OCI-LY7 (cell line): Measurements from ENCODE around the gene SH3PXD2A.

ENCODE experiments used
- EZH2phosphoT487 ChIP-seq: fragments of 200-600 bp; sonication (generic); IDR thresholded peaks from 2 replicates; pipeline ENCODE4 v1.6.1; 2018; ENCODE audit warnings: low read depth, borderline replicate concordance, mild to moderate bottlenecking, mixed run types, antibody characterized with exemption, low read length, moderate library complexity, mixed read lengths
- TF ChIP-seq, protein P1 (sequence below): fragments of 200-600 bp; sonication (generic); conservative IDR thresholded peaks from 2 replicates; pipeline ENCODE4 v1.5.1; 2014; ENCODE audit warnings: mild to moderate bottlenecking, antibody characterized with exemption, low read length, moderate library complexity, mixed read lengths

DNA sequence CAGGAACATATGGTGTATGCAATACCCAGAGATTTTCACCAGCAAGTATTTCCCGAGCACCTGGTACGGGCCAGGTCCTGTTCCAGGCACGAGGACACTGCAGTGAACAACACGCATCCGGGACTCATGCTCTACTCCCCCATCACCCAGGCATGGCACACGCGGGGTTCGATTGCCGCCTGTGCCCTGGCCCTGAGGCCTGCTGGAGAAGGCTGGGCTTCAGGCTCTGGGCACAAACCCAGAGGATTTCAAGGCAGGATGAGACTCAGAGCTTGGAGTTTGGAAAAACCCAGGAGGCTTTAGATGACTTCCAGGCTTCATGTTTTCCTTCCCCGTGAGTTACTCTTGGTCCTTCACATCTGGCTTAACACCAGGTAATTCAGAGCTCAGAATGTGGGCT, 218.4 kb downstream of the SH3PXD2A start:
- TF ChIP-seq, protein P1, sequence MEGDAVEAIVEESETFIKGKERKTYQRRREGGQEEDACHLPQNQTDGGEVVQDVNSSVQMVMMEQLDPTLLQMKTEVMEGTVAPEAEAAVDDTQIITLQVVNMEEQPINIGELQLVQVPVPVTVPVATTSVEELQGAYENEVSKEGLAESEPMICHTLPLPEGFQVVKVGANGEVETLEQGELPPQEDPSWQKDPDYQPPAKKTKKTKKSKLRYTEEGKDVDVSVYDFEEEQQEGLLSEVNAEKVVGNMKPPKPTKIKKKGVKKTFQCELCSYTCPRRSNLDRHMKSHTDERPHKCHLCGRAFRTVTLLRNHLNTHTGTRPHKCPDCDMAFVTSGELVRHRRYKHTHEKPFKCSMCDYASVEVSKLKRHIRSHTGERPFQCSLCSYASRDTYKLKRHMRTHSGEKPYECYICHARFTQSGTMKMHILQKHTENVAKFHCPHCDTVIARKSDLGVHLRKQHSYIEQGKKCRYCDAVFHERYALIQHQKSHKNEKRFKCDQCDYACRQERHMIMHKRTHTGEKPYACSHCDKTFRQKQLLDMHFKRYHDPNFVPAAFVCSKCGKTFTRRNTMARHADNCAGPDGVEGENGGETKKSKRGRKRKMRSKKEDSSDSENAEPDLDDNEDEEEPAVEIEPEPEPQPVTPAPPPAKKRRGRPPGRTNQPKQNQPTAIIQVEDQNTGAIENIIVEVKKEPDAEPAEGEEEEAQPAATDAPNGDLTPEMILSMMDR, result no peak
- no peak for TF ChIP-seq EZH2phosphoT487
